GM18526 (cell line): Measurements from ENCODE around the gene HSF4.

Source experiments
- POLR2A ChIP-seq: IDR thresholded peaks from 3 replicates; pipeline ENCODE4 v1.6.1; 2011; ENCODE audit not compliant: insufficient read length; ENCODE audit errors: extremely low read depth

The HSF4 gene

GRCh38 chr16:67147437-67148140 is 17.0 kb upstream of the HSF4 start:
- TF ChIP-seq POLR2A = no peak

GRCh38 chr16:67148221-67148620 is 16.3 kb upstream of the HSF4 start:
- TF ChIP-seq POLR2A = no peak

DNA sequence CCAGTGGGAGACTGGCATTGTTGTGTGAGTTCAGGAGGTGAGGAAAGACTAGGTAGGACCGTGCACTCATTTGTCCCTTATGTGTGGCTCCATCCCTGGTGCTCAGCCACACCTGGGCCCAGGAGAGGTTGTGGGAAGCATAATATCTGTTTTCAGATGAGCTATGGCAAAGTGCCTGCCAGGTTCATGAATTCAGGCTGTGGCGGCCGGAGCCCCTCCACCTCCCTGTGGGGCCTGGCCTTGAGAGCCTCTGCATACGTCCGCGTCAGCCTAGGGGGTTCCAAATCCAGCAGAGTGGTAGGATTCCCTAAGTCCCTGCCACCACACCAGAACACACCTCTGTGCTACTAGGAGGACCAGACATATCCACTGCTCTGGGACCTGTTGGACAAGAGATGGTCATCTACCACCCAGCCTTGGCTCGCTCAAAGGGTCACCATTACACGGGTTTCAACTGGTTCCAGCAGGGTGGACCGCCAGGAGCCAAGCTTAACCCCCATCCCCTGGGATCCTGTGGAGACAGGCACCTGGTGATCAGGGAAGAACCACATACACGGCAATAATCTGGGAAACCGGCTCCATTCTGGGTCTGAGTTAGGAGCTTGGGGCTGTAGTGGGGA is 15.8 kb upstream of the HSF4 start:
- TF ChIP-seq POLR2A = no peak

GRCh38 chr16:67149276-67150046 is 15.1 kb upstream of the HSF4 start:
- TF ChIP-seq POLR2A = no peak

DNA sequence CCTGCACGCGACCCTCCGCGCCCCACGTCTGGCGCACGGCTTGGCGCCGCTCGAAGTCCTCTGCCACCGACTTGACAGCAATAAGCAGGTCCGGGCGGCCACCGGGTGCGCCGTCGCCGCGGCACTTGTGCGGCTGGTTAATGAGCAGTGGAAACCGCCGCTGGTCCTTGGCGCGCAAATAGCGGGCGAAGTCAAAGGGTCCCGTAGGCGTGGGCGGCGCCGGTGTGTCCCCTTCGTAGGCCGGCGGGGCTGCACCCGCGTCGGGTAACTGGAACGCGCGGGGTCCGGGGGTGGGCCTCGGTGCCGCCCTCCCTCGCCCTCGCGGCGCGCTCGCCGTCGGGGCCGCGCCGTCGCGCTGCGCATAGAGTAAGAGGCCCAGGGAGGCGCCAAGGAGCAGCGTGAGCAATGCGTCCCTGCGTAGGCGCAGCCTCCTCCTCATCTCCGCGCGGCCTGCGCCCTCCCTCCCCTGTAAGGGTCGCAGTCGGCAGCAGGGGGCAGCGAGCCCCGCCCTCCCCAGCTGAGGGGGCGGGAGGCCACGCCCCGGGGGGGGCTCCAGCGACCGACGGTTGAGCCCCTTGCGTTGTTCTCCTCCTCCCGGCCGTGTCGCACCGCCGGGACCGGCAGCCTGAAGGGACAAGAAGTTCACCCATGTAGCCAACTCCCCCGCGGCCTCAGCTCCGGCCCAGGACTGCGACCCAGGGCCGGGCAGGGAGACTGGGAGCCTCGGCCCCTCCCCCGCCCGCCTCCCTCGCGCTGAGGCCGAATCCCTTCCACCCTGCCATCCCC is 14.3 kb upstream of the HSF4 start:
- no peak for TF ChIP-seq POLR2A

DNA sequence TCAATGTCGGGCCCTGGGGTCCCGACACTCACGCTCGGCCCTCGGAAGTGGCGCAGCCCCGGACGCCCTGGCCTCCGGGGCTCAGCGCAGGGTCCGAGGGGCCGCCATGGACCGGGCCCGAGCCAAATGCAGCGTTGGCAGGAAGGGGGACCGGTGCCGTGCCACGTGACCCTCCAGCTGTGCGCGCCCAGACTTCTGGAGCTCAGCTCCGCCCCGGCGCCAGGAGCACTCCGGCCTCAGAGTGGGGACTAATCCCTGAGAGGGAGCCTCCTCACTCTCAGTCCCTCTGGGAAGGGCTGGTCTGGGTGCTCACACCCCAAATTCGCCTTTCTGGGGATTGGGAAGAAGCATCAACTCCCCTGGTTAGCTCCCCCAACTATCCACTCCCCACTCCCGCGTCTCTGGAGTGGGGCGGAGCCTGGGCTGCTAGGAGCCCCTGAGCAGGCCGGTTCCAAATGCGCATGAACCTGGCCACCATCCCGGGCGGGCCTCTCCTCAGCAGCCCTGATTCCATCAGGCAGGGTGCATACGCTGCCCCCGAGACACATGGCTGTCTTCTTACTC is 13.6 kb upstream of the HSF4 start, which contains the start of gene B3GNT9:
B3GNT9 (minus strand) TSS at position 166 of the 564 bp plus-strand sequence. CDS start 513 bp downstream, outside the sequence.
- peak; percentile 39 for TF ChIP-seq POLR2A

DNA sequence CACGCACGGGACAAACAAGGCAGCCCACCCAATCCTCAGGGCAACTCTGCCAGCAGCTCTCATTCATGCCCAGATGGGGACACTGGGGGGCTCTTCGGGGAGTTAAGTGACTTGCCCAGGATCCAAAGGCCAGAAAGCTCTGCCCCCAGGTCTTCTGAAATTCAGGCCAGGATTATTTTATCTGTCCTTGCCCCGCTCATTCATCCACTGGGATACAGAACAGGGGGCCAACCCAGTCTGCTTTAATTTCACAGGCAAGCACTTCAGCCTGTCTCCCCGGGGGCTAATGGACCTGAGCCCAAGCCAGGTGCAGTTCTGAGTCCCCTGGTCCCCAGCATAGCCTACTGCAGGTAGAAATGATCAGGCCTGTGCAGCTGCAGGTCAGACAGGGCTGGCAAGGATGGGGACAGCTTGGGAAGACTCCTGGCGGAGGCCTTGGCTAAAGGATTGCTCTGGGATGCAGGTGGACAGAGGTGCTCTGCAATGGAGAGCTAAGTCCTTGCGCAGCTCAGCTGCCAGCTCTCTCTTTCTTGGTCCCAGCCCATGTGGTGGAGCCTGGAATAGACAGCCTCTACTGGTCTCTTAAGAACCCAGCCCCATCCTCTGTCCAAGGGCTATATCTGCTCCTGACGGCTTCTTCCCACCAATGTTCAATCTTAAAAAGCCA is 13.0 kb upstream of the HSF4 start:
- TF ChIP-seq POLR2A = no peak

DNA sequence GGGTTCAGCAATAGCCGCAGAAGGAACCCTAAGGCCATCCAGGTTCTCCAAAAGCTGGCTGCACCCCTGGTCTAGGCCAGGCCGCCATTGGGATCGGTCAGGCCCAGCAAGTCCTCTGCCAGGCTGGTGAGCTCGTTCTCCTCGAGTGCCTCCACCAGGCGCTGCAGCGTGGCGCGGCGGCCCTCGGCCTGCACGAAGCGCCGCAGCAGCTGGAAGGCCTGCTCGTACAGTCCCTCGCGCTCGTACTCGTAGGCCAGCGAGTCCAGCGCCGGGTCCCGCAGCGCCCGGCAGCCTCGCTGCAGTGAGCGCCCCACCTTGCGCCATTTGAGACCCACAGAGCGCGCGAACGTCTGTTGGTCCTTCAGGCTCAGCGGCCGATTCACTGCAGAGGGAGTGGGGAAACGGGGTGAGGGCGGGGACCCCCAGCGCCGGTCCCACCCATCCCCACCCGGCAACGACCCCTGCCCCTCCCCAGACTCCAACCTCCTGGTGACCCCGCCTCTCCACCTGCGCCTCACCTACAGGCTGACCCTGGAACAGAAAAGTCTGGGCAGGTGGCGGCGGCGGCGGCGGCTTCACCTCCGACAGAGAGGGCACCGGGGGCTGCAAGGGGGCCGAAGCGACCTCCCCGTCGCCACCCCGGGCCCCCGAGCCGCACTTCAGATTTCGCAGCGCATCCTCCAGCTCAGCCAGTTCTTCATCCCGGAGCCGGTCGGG is 9.8 kb upstream of the HSF4 start:
- TF ChIP-seq POLR2A = no peak

- no peak for TF ChIP-seq POLR2A
These were observed 9.0 kb upstream of the HSF4 start for GRCh38 chr16:67155295-67156142.

DNA sequence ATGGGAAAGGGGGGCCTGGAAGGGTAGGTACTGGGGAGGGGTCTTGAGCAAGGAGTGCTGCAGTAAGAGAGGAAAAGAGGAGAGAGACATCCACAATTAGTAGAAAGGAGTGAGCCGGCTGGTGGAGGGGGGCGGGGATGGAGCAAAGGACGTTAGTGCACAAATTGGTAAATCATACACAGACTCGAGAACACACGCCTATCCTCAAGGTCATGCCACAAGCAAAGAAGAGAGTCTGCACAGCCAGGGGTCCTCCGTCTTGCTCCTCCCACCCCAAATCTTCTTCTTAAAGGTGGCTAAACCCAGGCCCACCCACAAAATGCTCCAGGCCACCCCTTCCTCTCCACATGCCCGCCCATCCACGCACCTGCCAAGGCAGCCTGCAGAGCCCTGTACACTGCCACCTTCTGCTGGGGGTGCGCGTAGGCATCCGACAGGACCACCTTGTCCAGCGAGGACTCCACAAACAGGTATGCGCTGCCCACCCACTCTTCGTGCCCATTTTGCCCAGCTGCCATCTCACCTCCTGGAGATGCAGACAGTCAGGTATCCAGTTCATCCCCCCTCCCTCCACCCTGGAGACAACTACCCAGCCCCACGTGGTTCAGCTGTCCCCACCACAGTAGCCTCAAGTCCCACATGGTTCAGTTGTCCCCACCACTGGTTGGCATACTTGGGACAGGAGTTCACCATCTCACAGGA is 8.3 kb upstream of the HSF4 start:
- no peak for TF ChIP-seq POLR2A

GRCh38 chr16:67157106-67157748 is 7.3 kb upstream of the HSF4 start:
- TF ChIP-seq POLR2A = no peak
